Activated gamma-delta T cell (primary cell): ENCODE results near the gene CKAP4.

Experiments
- DNase-seq: peaks from one replicate; lab custom pipeline; 2025; lab: John Stamatoyannopoulos, UW

CKAP4 gene

GRCh38 chr12:106197906-106198623 lies 49.8 kb downstream of the CKAP4 start:
- DNase-seq = no peak

GRCh38 chr12:106195621-106196027 lies 52.2 kb downstream of the CKAP4 start:
- DNase-seq = no peak

GRCh38 chr12:106194351-106194750 lies 53.5 kb downstream of the CKAP4 start:
- DNase-seq = no peak

- no peak for DNase-seq
Observed at GRCh38 chr12:106193394-106194215, 54.2 kb downstream of the CKAP4 start.

GRCh38 chr12:106192659-106193393 lies 55.0 kb downstream of the CKAP4 start:
- no peak for DNase-seq

- DNase-seq = no peak
Observed at GRCh38 chr12:106190581-106190980, 57.2 kb downstream of the CKAP4 start.

- no peak for DNase-seq
Observed at GRCh38 chr12:106189341-106189740, 58.5 kb downstream of the CKAP4 start.

GRCh38 chr12:106188256-106188655 lies 59.6 kb downstream of the CKAP4 start:
- DNase-seq = no peak
